Skeletal muscle satellite cell (primary cell): ENCODE results near the gene RIN3.
A peak's percentile ranks its signal among the peaks of the same experiment; 100 is the strongest.

ENCODE experiments used
- H3K27me3 ChIP-seq: 2 replicates; pipeline ENCODE4 v1.7.0; 2013; ENCODE audit warnings: low read length; ENCODE audit not compliant: control insufficient read depth, insufficient read depth
- H3K36me3 ChIP-seq: 2 replicates; pipeline ENCODE4 v1.7.0; 2013; ENCODE audit warnings: mild to moderate bottlenecking, control low read depth, low read length; ENCODE audit not compliant: insufficient read depth
- H3K4me1 ChIP-seq: 2 replicates; pipeline ENCODE4 v1.7.0; 2013; ENCODE audit warnings: low read length; ENCODE audit not compliant: control insufficient read depth, insufficient read depth
- H3K4me2 ChIP-seq: 2 replicates; pipeline ENCODE4 v1.7.0; 2013; ENCODE audit warnings: mild to moderate bottlenecking, low read length
- H3K4me3 ChIP-seq: 2 replicates; pipeline ENCODE4 v1.7.0; 2013; ENCODE audit warnings: low read length
- H3K9ac ChIP-seq: 2 replicates; pipeline ENCODE4 v1.7.0; 2013; ENCODE audit warnings: mild to moderate bottlenecking, low read depth, low read length, moderate library complexity
- H3K9me3 ChIP-seq: replicated peaks from 2 replicates; pipeline ENCODE4 v1.7.0; 2013; ENCODE audit warnings: mild to moderate bottlenecking, control low read depth, low read length

The RIN3 gene

GRCh38 chr14:92489394-92490238 lies 24.0 kb upstream of the RIN3 start:
- no peak overlapping the region for H3K4me3 ChIP-seq
- H3K27me3 ChIP-seq = peaks cover 5% of the 10 kb centered on the region
- H3K9me3 ChIP-seq = no peaks in the 10 kb centered on the region
- no peak overlapping the region for H3K4me2 ChIP-seq
- H3K4me1 ChIP-seq = peaks cover 6% of the 10 kb centered on the region
- no peaks in the 10 kb centered on the region for H3K36me3 ChIP-seq
- no peak overlapping the region for H3K9ac ChIP-seq

- Histone ChIP-seq H3K4me3 (no peak overlapping the region), H3K9me3 (no peaks in the 10 kb centered on the region), H3K27me3 (peaks cover 2% of the 10 kb centered on the region), H3K4me2 (no peak overlapping the region), H3K4me1 (peaks cover 9% of the 10 kb centered on the region), H3K36me3 (no peaks in the 10 kb centered on the region), H3K9ac (no peak overlapping the region)
These were observed 23.2 kb upstream of the RIN3 start for GRCh38 chr14:92490239-92490959.

- no peak overlapping the region for H3K4me3 ChIP-seq
- no peak overlapping the region for H3K4me2 ChIP-seq
- H3K36me3 ChIP-seq = no peaks in the 10 kb centered on the region
- H3K9ac ChIP-seq = no peak overlapping the region
- peaks cover 2% of the 10 kb centered on the region for H3K27me3 ChIP-seq
- H3K4me1 ChIP-seq = peaks cover 9% of the 10 kb centered on the region
- no peaks in the 10 kb centered on the region for H3K9me3 ChIP-seq
These were observed 21.8 kb upstream of the RIN3 start for GRCh38 chr14:92491782-92492181.

GRCh38 chr14:92492258-92492657 lies 21.3 kb upstream of the RIN3 start:
- no peaks in the 10 kb centered on the region for H3K36me3 ChIP-seq
- H3K27me3 ChIP-seq = peaks cover 2% of the 10 kb centered on the region
- no peak overlapping the region for H3K4me2 ChIP-seq
- no peaks in the 10 kb centered on the region for H3K9me3 ChIP-seq
- H3K4me3 ChIP-seq = no peak overlapping the region
- H3K4me1 ChIP-seq = peaks cover 9% of the 10 kb centered on the region
- no peak overlapping the region for H3K9ac ChIP-seq

GRCh38 chr14:92493024-92493423 lies 20.6 kb upstream of the RIN3 start:
- Histone ChIP-seq H3K9ac (no peak overlapping the region), H3K27me3 (no peaks in the 10 kb centered on the region), H3K36me3 (no peaks in the 10 kb centered on the region), H3K4me1 (peaks cover 9% of the 10 kb centered on the region), H3K4me2 (no peak overlapping the region), H3K4me3 (no peak overlapping the region), H3K9me3 (no peaks in the 10 kb centered on the region)

- Histone ChIP-seq H3K9me3 (no peaks in the 10 kb centered on the region), H3K4me3 (no peak overlapping the region), H3K4me2 (no peak overlapping the region), H3K36me3 (no peaks in the 10 kb centered on the region), H3K27me3 (no peaks in the 10 kb centered on the region), H3K4me1 (peaks cover 9% of the 10 kb centered on the region), H3K9ac (no peak overlapping the region)
These were observed 20.1 kb upstream of the RIN3 start for GRCh38 chr14:92493492-92493891.

- no peaks in the 10 kb centered on the region for H3K27me3 ChIP-seq
- no peak overlapping the region for H3K9ac ChIP-seq
- no peak overlapping the region for H3K4me2 ChIP-seq
- no peak overlapping the region for H3K4me3 ChIP-seq
- no peaks in the 10 kb centered on the region for H3K9me3 ChIP-seq
- H3K4me1 ChIP-seq = peaks cover 9% of the 10 kb centered on the region
- H3K36me3 ChIP-seq = no peaks in the 10 kb centered on the region
These were observed 19.1 kb upstream of the RIN3 start for GRCh38 chr14:92494512-92494911.

GRCh38 chr14:92495027-92495426 lies 18.6 kb upstream of the RIN3 start:
- H3K9ac ChIP-seq = no peak overlapping the region
- H3K27me3 ChIP-seq = no peaks in the 10 kb centered on the region
- peaks cover 7% of the 10 kb centered on the region for H3K4me1 ChIP-seq
- H3K36me3 ChIP-seq = no peaks in the 10 kb centered on the region
- no peaks in the 10 kb centered on the region for H3K9me3 ChIP-seq
- H3K4me3 ChIP-seq = no peak overlapping the region
- peak overlapping the region; percentile 17 for H3K4me2 ChIP-seq

- H3K4me3 ChIP-seq = no peak overlapping the region
- H3K36me3 ChIP-seq = no peaks in the 10 kb centered on the region
- H3K27me3 ChIP-seq = no peaks in the 10 kb centered on the region
- H3K4me1 ChIP-seq = peaks cover 14% of the 10 kb centered on the region
- H3K4me2 ChIP-seq = no peak overlapping the region
- H3K9me3 ChIP-seq = no peaks in the 10 kb centered on the region
- no peak overlapping the region for H3K9ac ChIP-seq
These were observed 17.3 kb upstream of the RIN3 start for GRCh38 chr14:92496191-92496857.

GRCh38 chr14:92497391-92497790 lies 16.2 kb upstream of the RIN3 start:
- no peak overlapping the region for H3K9ac ChIP-seq
- H3K4me3 ChIP-seq = no peak overlapping the region
- no peaks in the 10 kb centered on the region for H3K27me3 ChIP-seq
- H3K4me2 ChIP-seq = no peak overlapping the region
- no peaks in the 10 kb centered on the region for H3K9me3 ChIP-seq
- peaks cover 24% of the 10 kb centered on the region for H3K4me1 ChIP-seq
- H3K36me3 ChIP-seq = no peaks in the 10 kb centered on the region

- Histone ChIP-seq H3K27me3 (no peaks in the 10 kb centered on the region), H3K36me3 (no peaks in the 10 kb centered on the region), H3K4me1 (peaks cover 42% of the 10 kb centered on the region)
These were observed 14.3 kb upstream of the RIN3 start for GRCh38 chr14:92499234-92499633.

More at GRCh38 chr14:92499234-92499633, 14.3 kb upstream of the RIN3 start:
- Histone ChIP-seq H3K4me3 (no peak overlapping the region), H3K9me3 (no peaks in the 10 kb centered on the region), H3K4me2 (no peak overlapping the region), H3K9ac (no peak overlapping the region)
